Osteocyte (in vitro differentiated cells): ENCODE data around the gene ZNF423. TPM values are rescaled to one million over a fixed set of nuclear protein-coding genes. Genes with fewer than 3 reads are reported as not detected.
A peak's percentile ranks its signal among the peaks of the same experiment; 100 is the strongest.

ENCODE experiments used
- DNase-seq: peaks from one replicate; pipeline ENCODE4 v3.0.0; 2021; ENCODE audit warnings: mixed read lengths; ENCODE audit not compliant: unreplicated experiment; ENCODE audit errors: extremely low spot score
- H3K27ac Mint-ChIP-seq: one replicate; pipeline ENCODE4 v1.8.0; 2021; ENCODE audit warnings: mild to moderate bottlenecking, mixed read lengths; ENCODE audit not compliant: unreplicated experiment
- H3K27me3 Mint-ChIP-seq: one replicate; pipeline ENCODE4 v1.8.0; 2021; ENCODE audit warnings: mixed read lengths; ENCODE audit not compliant: unreplicated experiment
- H3K36me3 Mint-ChIP-seq: one replicate; pipeline ENCODE4 v1.8.0; 2021; ENCODE audit warnings: mixed read lengths; ENCODE audit not compliant: unreplicated experiment
- H3K4me1 Mint-ChIP-seq: one replicate; pipeline ENCODE4 v1.8.0; 2021; ENCODE audit warnings: mixed read lengths; ENCODE audit not compliant: unreplicated experiment
- H3K4me3 Mint-ChIP-seq: one replicate; pipeline ENCODE4 v1.8.0; 2021; ENCODE audit warnings: mild to moderate bottlenecking, moderate library complexity, mixed read lengths; ENCODE audit not compliant: unreplicated experiment
- H3K9me3 Mint-ChIP-seq: one replicate; pipeline ENCODE4 v1.8.0; 2021; ENCODE audit warnings: mixed read lengths; ENCODE audit not compliant: unreplicated experiment
- CTCF ChIP-seq: fragments of 200-600 bp; sonication (generic); IDR thresholded peaks from 2 replicates; pipeline ENCODE4 v1.5.0; 2021; ENCODE audit warnings: antibody characterized with exemption, mild to moderate bottlenecking, moderate library complexity
- total RNA-seq: library from RNA; stranded (reverse); gene quantifications from 2 replicates; pipeline ENCODE4 v1.2.1, GENCODE V29; 2021

Gene ZNF423
- total RNA-seq, 1 donor from 2014 or later: 25.1 TPM

- H3K9me3 Mint-ChIP-seq: no peaks in the 10 kb centered on the region
- H3K4me1 Mint-ChIP-seq: no peaks in the 10 kb centered on the region
- H3K27ac Mint-ChIP-seq: no peak overlapping the region
- no peaks in the 10 kb centered on the region for H3K36me3 Mint-ChIP-seq
- peaks cover 37% of the 10 kb centered on the region for H3K27me3 Mint-ChIP-seq
- H3K4me3 Mint-ChIP-seq: no peak overlapping the region
- no peak for TF ChIP-seq CTCF
- DNase-seq: no peak
Measured at GRCh38 chr16:49452108-49452507, 403.8 kb downstream of the ZNF423 start.

- Mint-ChIP-seq H3K36me3 (no peaks in the 10 kb centered on the region), H3K27ac (no peak overlapping the region), H3K4me3 (no peak overlapping the region), H3K4me1 (no peaks in the 10 kb centered on the region), H3K9me3 (no peaks in the 10 kb centered on the region), H3K27me3 (peaks cover 59% of the 10 kb centered on the region)
- no peak for TF ChIP-seq CTCF
- no peak for DNase-seq
Measured at GRCh38 chr16:49446805-49447204, 409.1 kb downstream of the ZNF423 start.

GRCh38 chr16:49443576-49443975 is 412.3 kb downstream of the ZNF423 start:
- H3K27me3 Mint-ChIP-seq: peaks cover 50% of the 10 kb centered on the region

GRCh38 chr16:49442805-49443204 is 413.1 kb downstream of the ZNF423 start:
- H3K4me3 Mint-ChIP-seq: no peak overlapping the region

More at GRCh38 chr16:49443576-49443975, 412.3 kb downstream of the ZNF423 start:
- H3K36me3 Mint-ChIP-seq: no peaks in the 10 kb centered on the region
- H3K4me1 Mint-ChIP-seq: peaks cover 2% of the 10 kb centered on the region
- TF ChIP-seq CTCF: no peak
- H3K4me3 Mint-ChIP-seq: no peak overlapping the region
- DNase-seq: no peak
- H3K9me3 Mint-ChIP-seq: no peaks in the 10 kb centered on the region
- no peak overlapping the region for H3K27ac Mint-ChIP-seq

GRCh38 chr16:49441366-49441780 is 414.5 kb downstream of the ZNF423 start:
- Mint-ChIP-seq H3K4me3 (peak overlapping the region; percentile 4), H3K9me3 (no peaks in the 10 kb centered on the region), H3K27ac (no peak overlapping the region), H3K4me1 (peaks cover 2% of the 10 kb centered on the region), H3K27me3 (peaks cover 60% of the 10 kb centered on the region), H3K36me3 (no peaks in the 10 kb centered on the region)
- TF ChIP-seq CTCF: peak; percentile 47
- DNase-seq: no peak

More at GRCh38 chr16:49442805-49443204, 413.1 kb downstream of the ZNF423 start:
- DNase-seq: no peak
- Mint-ChIP-seq H3K9me3 (no peaks in the 10 kb centered on the region), H3K27ac (no peak overlapping the region), H3K36me3 (no peaks in the 10 kb centered on the region), H3K4me1 (peaks cover 2% of the 10 kb centered on the region), H3K27me3 (peaks cover 57% of the 10 kb centered on the region)
- no peak for TF ChIP-seq CTCF
